HG03457 (cell line): ENCODE data around the gene LENEP.

Experiments
- ATAC-seq: cut with Tn5 transposase; IDR thresholded peaks from one replicate; pipeline ENCODE4 v1.9.1; 2021; ENCODE audit warnings: moderate number of reproducible peaks; ENCODE audit not compliant: unreplicated experiment

The LENEP gene

GRCh38 chr1:155026154-155026553 is 32.8 kb downstream of the LENEP start:
- no peak for ATAC-seq

DNA sequence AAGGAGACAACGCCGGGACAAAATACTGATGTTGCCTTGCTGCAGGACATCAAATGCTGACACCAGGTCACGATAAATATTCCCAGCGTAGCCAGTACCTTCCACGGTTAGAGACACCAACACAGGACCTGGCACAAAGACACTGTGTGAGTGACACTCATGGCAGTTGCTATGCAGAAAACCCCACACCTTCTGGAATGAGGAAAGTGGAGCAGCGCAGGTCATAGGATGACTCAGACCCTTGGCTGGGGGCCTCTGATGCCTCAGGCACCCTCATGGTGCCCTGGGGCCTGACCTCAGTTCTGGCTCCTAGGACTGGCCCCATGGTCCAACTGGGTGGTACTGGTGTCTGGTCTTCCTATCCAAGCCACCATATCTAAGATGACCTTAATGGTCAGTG is 33.2 kb downstream of the LENEP start:
- no peak for ATAC-seq

GRCh38 chr1:155029513-155030242 is 36.3 kb downstream of the LENEP start:
- ATAC-seq: no peak

GRCh38 chr1:155030243-155030795 is 36.9 kb downstream of the LENEP start:
- ATAC-seq: no peak

DNA sequence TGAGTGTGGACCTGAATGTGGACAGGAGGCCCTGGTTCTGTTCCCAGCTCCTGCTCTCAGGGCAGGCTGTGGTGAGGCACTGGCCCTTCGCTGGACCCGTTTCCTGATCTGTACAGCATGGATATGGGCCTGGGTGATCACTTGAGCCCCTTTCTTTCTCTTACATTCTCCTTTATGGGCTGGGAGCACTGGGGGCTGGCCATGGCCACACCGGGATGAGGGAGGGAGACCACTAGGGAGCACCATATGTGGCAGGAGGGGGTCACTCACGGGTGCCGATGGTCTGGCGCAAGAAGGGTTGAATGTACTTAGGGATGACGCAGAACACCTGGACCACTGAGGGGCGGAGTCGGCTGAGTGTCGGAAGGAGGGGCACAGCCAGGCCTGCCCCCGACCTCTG is 37.5 kb downstream of the LENEP start:
- no peak for ATAC-seq

GRCh38 chr1:155032886-155033285 is 39.5 kb downstream of the LENEP start:
- no peak for ATAC-seq

GRCh38 chr1:155033524-155033923 is 40.1 kb downstream of the LENEP start, which contains the start of the genes DCST1 and DCST2:
Gene DCST1 (plus strand): TSS chr1:155033824. CDS start chr1:155034037, 213 bp downstream.
Gene DCST2 (minus strand): TSS chr1:155033781. CDS start chr1:155033701, 80 bp downstream.
- no peak for ATAC-seq

GRCh38 chr1:155034318-155035208 is 41.2 kb downstream of the LENEP start:
- ATAC-seq: no peak

DNA sequence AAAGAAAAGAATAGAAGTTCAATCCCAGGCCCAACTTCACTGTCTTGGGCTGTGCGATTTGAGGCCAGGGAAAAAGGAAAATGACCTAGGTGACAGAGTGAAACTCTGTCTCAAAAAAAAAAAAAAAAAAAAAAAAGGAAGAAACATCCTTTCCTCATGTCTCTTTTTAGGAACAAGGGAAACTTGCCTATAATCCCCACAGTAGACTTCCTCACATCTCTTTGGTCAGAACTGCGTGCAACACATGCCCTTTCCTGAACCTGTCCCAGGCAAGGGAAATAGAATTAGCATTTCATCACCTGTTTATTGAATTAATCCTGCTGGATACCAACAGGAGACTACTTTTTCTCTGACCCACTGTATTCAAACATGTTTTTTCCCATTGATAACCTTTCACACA is 42.5 kb downstream of the LENEP start:
- ATAC-seq: no peak

DNA sequence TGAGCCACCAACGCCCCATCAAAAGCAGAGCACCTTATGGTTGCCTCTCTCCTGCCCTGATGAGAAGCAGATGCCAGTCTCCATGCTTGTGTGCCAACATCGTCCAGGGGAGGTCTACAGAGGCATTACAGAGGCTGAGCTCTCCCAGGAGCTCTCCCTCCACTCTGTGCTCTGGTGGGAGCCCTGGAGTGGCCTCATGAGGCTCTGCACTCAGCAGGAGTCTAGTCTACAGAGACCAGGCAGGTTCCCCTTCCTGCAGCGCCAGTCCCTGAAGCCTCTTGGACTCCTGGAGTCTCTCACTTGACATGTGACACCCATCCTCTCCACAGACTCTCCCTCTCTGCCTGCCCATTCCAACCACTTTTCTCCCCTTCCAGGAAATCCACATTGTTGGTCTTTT is 43.7 kb downstream of the LENEP start:
- no peak for ATAC-seq

DNA sequence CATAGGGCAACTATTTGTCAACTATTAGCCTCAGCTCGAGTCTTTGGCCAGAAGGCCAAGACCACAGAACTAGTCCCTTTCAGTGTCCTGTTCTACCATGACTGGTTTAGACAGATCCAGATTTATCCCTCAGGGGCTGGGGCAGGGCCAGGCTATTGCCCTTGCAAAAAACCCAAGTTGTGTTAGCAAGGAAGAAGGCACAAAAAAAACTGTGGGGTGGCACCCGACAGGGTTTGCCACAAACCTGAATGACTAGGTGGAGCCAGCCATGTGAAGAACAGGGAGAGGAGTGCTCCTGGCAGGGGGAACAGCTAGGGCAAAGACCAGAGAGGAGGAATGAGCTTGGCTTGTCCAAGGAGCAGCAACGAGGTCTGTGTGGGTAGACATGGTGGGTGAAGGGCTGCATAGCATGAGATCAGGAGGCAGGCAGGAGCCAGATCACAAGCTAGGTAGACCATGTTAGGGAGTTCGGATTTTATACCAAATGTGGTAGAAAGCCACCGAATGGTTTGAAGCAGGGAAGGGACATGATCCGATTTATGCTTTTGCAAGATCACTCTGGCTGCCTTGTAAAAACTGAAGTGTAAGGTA is 44.6 kb downstream of the LENEP start:
- no peak for ATAC-seq

DNA sequence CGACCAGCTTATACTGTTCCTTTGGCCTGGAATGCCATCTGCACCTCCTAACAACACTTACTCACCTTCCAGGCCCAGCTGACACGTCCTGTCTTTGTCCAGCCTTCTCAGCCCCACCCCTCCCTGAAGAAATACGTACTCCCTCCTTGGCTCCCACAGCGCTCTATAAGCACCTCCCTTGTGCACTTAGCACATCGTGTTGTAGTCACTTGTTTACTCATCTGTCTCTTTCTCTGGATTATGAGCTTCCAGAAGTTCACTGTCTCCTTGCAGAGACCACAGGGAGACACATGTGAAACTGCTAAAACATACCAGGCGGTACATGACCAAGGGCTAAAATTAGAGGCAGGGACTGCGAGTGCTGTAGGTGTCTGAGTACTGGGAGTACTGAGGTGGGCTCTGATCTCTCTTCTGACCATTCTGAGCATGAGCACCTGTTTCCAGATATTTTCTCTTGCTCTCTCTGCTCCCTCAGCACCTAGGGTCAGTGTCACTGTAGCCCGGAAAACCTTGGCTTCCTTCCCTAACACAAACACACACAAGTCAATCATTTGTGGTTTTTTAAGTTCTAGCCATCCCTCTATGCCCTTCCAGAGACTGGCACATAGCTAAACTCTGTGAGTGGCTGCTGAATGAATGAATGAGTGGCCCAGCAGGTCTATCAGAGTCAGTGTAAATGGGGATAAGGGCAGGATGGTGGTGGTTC is 45.4 kb downstream of the LENEP start:
- ATAC-seq: no peak

DNA sequence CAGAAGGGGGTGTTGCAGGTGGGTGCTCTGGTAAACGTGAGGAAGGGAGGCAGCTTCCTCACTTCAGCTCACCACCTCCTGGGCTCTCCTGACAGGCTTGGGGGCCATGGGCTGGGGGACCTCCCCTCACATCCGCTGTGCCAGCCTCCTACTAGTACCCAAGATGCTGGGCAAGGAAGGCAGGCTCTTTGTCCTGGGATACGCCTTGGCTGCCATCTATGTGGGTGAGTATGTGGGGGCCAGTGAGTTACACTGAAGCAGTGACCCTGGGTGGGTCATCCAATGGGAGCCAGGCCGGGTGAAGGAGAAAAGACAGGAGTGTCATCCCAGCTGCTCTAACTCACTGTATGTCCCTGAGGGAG is 45.9 kb downstream of the LENEP start:
- no peak for ATAC-seq

DNA sequence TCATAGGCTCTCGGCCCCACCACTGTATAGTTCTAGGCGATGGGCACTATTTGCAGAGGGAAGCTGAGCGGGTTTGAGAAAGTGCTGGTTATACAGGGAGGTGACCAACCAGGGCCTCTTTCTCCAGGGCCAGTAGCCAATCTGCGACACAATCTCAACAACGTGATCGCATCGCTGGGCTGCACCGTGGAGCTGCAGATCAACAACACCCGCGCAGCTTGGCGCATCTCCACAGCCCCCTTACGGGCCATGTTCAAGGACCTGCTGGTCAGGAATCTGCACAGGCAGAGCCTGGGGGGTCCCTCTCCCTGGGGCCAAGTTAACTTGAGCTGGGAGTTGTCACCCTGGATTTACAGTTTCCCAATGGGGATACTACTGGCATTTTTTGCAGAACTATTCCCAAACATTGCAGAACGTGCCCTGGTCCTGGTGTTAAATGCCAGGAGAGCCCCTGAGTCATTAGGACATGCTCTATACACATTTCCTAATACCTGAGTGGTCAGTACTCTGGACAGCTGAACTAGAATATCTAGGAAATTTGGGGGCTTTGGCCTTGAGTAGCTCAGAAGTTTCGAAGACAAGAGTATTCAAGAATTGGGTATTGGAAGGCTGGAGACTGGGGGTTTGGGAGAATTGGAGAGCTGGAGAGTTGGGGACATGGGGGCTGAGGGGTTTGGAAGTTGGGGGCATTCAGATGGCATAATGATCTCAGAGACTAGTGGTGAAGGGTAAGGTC is 47.1 kb downstream of the LENEP start:
- no peak for ATAC-seq

- ATAC-seq: no peak
Observed at GRCh38 chr1:155042789-155043188, 49.4 kb downstream of the LENEP start.

DNA sequence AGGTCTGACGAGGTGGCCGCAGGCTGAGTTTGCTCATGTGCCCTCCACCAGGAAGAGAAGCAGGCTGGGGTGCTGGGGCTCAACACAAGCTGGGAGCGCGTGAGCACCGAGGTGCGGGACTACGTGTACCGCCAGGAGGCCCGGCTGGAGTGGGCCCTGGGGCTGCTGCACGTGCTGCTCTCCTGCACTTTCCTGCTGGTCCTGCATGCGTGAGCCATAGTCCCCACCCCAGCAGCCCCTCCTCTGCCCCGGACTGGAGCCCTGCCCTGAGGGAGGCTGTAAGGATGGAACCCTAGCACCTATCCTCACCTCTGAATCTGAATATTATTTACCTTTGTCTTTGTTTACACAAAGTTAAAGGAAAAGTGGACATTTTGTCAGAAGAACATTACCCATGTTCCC is 49.9 kb downstream of the LENEP start:
- ATAC-seq: no peak

- no peak for ATAC-seq
Observed at GRCh38 chr1:155043793-155044192, 50.4 kb downstream of the LENEP start.
